A549 treated with AZD9567 at 1 μM for 4 hours (cell line): ENCODE measurements around the gene FSHB. TPM values are rescaled to one million over a fixed set of nuclear protein-coding genes. Genes with fewer than 3 reads are reported as not detected.

Source experiments
- total RNA-seq: library from RNA; stranded (reverse); fragments of 200-300 nt; extraction: Qiagen RNA extraction; gene quantifications from 5 replicates; pipeline ENCODE4 v1.2.3, GENCODE V29; 2022; ENCODE audit not compliant: insufficient read depth

The FSHB gene
- not detected in 5 replicates for total RNA-seq

GRCh38 chr11:30230714-30231113 lies at the start of gene FSHB:
Gene FSHB (plus strand): TSS chr11:30231014. CDS start chr11:30231903, 889 bp downstream.

Other genes starting within 250 kb of the FSHB start
- gene KCNA4, start 214.0 kb upstream of the FSHB start, total RNA-seq = not detected in 5 replicates
- 12.6 to 17.0 TPM (median 16.0 TPM) in 5 replicates for gene ARL14EP, start 92.1 kb downstream of the FSHB start, total RNA-seq